ENCODE data around the gene ZBTB17. TPM values are rescaled to one million over a fixed set of nuclear protein-coding genes. Genes with fewer than 3 reads are reported as not detected.

Gene ZBTB17
- polyA plus RNA-seq, 1 donor from 2014 or later: 30.5 TPM

DNA sequence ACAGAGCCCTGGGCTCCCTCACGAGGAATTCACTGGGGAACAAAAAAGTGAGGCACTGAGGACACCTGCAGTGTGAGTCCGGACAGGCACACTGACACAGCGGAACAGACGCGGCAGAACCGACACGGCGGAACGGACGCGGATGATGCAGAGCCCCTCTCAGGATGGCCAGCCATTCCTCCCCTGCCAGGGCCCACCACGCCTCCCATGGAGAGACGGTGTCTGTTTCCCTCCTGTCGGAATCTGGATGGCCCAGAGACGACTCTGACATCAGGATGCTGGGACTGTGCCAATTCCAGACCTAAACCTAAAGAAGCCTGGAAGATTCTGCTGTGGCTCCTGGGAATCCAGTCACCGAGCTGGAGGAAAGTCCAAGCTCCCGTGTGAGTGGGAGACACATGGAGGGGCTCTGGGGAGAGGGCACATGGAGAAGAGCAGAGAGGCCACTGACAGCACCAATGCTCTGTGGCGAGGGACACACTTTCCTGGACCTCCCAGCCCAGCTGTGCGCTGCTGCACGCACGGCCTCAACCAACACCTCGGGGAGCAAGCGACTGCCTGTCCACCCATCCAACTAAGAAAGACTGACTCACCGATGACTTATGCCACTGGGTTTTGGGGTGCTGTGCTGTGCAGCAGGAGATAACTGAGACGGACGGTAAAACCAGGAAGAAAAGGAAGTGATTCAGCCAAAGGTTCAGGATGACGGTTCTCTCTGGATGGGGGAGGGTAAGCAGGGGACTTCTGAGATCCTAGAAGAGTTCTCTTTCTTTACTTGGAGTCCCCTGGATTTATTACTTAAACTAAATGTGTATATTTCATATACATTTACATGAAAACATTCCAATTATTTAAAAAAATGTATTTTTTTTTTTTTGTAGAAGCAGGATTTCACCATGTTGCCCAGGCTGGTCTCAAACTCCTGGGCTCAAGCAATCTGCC, 23.3 kb downstream of the ZBTB17 start:
- peaks cover 48 to 64% (median 50%) of the 10 kb centered on the region in 3 donors for H3K4me1 Mint-ChIP-seq
- no peak overlapping the region for H3K4me3 Mint-ChIP-seq
- H3K9me3 Mint-ChIP-seq: no peaks in the 10 kb centered on the region
- peaks cover 3% of the 10 kb centered on the region for H3K36me3 Mint-ChIP-seq
- H3K27me3 Mint-ChIP-seq: no peaks in the 10 kb centered on the region
- peak overlapping the region in 2 of 3 donors; percentile 89 to 97 for H3K27ac Mint-ChIP-seq

DNA sequence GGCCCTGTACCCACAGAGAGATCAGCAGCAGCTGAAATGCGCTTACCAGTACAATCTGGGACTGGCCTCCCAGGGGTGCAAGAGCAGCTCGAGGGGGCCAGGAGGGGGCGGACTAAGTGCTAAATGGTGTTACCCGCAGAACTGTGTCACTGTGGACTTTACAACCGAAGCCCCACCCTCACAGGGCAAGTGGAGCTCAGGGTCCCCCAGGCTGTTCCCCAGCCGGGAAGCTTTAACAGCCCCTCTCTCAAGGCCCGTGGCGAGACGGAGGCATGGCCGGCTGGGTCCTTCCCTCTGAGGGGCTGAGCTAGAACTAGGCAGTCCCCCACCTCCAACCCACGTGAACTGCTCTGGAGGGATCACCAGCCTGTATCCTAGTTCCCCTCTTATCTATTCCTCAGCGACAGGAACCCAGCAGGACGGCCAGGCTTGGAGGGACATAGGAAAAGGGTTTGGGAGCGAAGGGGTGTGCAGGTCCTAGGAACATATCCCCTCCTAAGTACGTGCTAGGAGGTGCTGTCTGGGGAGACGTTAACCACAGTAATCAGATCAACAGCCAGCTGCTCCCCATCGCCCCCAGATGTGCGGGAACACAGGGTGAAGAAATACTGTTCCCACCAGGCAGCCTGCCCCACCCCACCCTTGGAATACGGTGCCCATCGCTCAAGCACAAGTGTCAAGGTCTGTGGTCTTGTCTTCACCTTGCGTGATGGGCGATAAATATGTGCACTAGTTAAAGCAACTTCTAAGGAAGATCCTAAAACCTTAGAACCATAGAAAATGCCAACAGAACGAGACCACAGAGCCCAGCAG, 24.4 kb downstream of the ZBTB17 start:
- H3K4me1 Mint-ChIP-seq: peaks cover 41 to 63% (median 48%) of the 10 kb centered on the region in 3 donors
- no peaks in the 10 kb centered on the region for H3K27me3 Mint-ChIP-seq
- H3K27ac Mint-ChIP-seq: peak overlapping the region; percentile 39 to 99 (median 97)
- H3K36me3 Mint-ChIP-seq: peaks cover 5% of the 10 kb centered on the region
- peak overlapping the region in 2 of 4 donors; percentile 19 to 91 for H3K4me3 Mint-ChIP-seq
- no peaks in the 10 kb centered on the region for H3K9me3 Mint-ChIP-seq

- Mint-ChIP-seq H3K4me1 (peaks cover 40 to 60% (median 45%) of the 10 kb centered on the region in 3 donors), H3K4me3 (peak overlapping the region in 3 of 4 donors; percentile 43 to 91 (median 82)), H3K9me3 (no peaks in the 10 kb centered on the region), H3K27me3 (no peaks in the 10 kb centered on the region), H3K36me3 (peaks cover 5% of the 10 kb centered on the region), H3K27ac (peak overlapping the region; percentile 96 to 99 (median 97))
These were observed 25.1 kb downstream of the ZBTB17 start for GRCh38 chr1:15950763-15951295.

DNA sequence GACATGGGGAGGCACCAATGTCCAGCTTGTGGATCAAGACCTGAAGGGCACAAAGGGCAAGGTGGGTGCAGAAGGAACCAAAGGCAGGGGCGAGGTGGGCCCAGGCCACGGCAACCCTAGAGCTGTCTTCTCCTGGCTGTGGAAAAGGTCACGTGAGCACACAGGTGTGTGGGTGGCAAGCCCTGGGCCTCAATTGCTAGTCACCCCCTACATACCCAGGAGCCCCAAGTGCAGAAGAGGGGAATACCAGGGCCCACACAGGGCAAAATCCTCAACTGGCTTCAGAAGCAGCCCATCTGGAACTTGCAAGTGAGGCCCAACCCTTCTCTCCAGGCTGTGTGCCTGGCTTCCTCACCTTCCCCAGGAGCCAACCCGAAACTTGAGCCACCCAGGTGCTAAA, 25.6 kb downstream of the ZBTB17 start:
- H3K4me3 Mint-ChIP-seq: peak overlapping the region in 3 of 4 donors; percentile 43 to 91 (median 82)
- H3K27ac Mint-ChIP-seq: peak overlapping the region; percentile 96 to 99 (median 97)
- no peaks in the 10 kb centered on the region for H3K27me3 Mint-ChIP-seq
- H3K36me3 Mint-ChIP-seq: peaks cover 4% of the 10 kb centered on the region
- no peaks in the 10 kb centered on the region for H3K9me3 Mint-ChIP-seq
- peaks cover 40 to 60% (median 43%) of the 10 kb centered on the region in 3 donors for H3K4me1 Mint-ChIP-seq

DNA sequence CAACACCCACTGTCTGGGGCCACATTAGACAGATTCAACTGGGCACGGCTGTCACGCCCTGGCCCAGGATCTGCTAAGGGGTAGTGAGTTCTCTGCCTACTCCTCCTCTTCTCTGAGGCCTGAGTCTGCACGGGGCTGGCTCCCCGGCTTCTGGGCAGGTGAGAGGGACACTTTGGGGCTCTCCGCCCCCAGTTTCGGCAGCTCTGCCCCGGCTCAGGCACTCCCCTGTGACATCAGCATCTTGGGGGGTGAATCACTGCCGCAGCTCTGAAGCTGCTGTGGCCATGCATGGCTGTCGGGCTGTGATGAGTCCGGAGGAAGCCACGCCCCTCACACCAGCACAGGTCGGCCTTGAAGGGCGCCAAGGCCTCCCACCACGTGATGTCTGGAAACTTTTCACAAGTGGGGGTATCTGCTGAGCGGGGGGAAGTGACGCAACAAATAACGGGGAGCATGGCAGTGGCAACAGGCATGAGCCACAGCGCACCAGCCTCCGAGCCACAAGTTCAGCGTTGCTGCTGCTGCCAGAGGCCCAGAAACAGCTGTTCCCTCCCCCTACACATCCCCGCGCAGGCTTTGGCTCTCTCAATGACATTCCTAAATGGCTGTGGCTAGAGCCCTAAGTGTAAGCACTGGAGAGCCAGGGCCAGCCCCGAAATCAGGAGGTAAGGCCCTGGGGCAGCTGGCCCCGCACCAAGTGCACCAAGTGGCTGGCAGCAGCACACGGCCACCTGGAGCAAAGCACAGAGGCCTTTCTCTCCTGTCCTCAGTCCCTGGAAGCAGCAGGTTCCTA, 26.3 kb downstream of the ZBTB17 start:
- Mint-ChIP-seq H3K27ac (peak overlapping the region; percentile 96 to 99 (median 97)), H3K36me3 (peaks cover 3% of the 10 kb centered on the region), H3K9me3 (no peaks in the 10 kb centered on the region), H3K27me3 (no peaks in the 10 kb centered on the region), H3K4me3 (peak overlapping the region; percentile 60 to 91 (median 86)), H3K4me1 (peaks cover 40 to 58% (median 43%) of the 10 kb centered on the region in 3 donors)

DNA sequence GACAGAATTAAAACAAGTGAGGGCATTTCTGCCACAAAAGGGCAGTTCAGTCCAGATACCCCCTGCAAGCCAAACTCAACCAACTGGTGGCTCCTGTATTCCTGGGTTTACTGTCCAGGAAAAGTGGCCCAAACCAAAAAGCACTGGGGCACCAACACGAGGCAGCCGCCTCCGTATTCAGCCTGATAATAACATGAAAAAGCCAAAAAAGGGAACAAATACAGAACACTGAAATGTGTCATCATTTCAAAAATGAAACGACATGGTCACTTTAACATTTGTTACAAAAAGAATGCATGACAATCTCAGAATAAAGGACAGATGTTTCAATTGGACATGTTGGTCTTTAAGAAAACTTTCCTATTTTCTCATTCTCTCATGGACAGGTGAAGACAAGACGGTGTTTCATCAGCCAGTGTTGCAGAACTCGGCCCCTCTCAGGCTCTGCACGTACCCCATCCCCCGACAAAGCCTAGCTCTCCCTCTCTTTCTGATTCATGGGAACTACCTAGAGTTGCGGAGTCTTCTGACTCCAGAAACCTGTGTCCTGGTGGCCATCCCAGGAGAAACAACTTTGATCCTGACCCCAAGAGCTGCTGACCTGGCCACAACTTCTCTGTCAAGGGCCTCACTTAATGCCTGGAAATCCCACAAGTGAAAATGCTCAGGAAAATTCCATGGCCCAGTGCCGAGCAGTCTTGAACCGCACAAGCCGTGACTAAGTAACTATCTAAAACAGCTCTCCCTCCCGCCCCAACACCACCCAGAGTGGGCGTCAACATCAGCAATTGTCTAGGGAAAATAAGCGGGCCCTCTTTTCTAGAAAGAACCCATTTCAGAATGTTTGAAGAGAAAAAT, 27.1 kb downstream of the ZBTB17 start:
- Mint-ChIP-seq H3K36me3 (peaks cover 3% of the 10 kb centered on the region), H3K9me3 (no peaks in the 10 kb centered on the region), H3K4me3 (peak overlapping the region; percentile 60 to 91 (median 86)), H3K27ac (peak overlapping the region; percentile 96 to 99 (median 97)), H3K4me1 (peaks cover 40 to 55% (median 43%) of the 10 kb centered on the region in 3 donors), H3K27me3 (no peaks in the 10 kb centered on the region)

DNA sequence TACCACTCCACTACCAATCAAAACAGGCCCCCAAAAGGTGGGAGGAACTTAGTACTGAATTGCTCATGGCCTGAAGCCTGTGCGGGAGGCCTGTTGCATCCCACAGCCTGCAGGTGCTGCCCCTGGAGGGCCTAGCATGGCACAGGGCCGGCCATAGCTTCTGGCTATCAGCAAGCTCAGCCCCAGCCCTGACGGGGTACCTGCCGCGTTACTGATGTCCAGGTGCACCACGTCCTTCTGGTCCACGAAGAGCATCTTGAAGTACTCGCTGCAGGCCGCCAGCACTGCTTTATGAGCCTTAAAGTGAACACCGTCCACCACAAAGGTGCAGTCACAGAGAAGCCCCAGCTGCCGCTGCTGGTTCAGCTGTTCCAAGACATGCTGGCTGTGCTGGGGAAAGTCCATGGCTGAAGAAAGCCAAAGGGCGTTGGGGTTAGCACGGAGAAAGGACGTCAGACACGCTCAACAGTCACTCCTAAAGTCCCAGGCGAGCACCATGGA, 27.8 kb downstream of the ZBTB17 start:
- peak overlapping the region; percentile 96 to 99 (median 97) for H3K27ac Mint-ChIP-seq
- no peaks in the 10 kb centered on the region for H3K9me3 Mint-ChIP-seq
- H3K4me1 Mint-ChIP-seq: peaks cover 40 to 52% (median 43%) of the 10 kb centered on the region in 3 donors
- H3K27me3 Mint-ChIP-seq: no peaks in the 10 kb centered on the region
- peaks cover 3% of the 10 kb centered on the region for H3K36me3 Mint-ChIP-seq
- H3K4me3 Mint-ChIP-seq: peak overlapping the region; percentile 60 to 91 (median 86)

- Mint-ChIP-seq H3K27ac (peak overlapping the region; percentile 96 to 99 (median 97)), H3K4me1 (peaks cover 40 to 49% (median 41%) of the 10 kb centered on the region in 3 donors), H3K9me3 (no peaks in the 10 kb centered on the region), H3K4me3 (peak overlapping the region; percentile 41 to 91 (median 84)), H3K36me3 (peaks cover 3% of the 10 kb centered on the region), H3K27me3 (no peaks in the 10 kb centered on the region)
These were observed 28.4 kb downstream of the ZBTB17 start for GRCh38 chr1:15947382-15948090.

DNA sequence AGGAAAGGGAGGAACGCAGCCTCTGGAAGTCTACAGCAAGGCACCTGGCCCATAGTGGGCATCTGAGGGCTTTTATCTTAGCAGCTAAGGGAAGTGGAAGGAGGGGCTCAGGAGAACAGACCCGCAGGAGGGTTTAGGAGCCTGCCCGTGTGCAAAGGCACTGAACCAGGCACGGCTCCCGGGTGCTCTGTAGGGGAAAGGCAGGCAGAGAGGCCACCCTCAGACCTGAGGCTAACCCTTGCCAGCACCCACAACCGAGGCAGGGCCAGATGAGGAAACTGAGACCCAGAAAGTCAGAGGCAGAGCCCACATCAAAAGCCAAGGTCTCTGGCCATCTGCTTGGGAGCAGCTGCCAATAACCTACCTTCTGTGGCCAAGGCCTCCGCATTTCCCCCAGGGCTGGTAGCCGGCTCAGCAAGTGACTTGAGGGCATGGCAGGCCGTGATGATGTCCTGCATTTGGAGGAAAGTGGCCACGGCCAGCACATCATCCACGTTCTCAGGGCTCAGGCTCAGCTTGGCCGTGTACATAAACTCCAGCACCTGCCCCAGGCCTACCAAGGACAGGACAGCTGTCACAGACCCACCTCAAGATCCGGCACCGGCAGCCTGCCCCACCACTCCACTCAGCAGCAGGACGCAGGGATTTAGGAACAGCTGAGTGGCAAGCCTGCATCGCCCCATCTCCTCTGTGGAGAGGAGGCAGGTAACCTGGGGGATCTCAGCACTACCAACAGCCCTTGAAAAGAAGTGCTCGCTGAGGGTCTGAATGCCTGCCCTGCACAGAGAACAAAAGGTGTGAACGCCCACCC, 29.1 kb downstream of the ZBTB17 start:
- Mint-ChIP-seq H3K27me3 (no peaks in the 10 kb centered on the region), H3K4me1 (peaks cover 37 to 43% (median 40%) of the 10 kb centered on the region in 3 donors), H3K36me3 (peaks cover 3% of the 10 kb centered on the region), H3K27ac (peak overlapping the region; percentile 39 to 73 (median 67)), H3K9me3 (no peaks in the 10 kb centered on the region), H3K4me3 (peak overlapping the region in 2 of 4 donors; percentile 49 to 68)

GRCh38 chr1:15945832-15946448, 30.0 kb downstream of the ZBTB17 start:
- H3K36me3 Mint-ChIP-seq: peaks cover 3% of the 10 kb centered on the region

DNA sequence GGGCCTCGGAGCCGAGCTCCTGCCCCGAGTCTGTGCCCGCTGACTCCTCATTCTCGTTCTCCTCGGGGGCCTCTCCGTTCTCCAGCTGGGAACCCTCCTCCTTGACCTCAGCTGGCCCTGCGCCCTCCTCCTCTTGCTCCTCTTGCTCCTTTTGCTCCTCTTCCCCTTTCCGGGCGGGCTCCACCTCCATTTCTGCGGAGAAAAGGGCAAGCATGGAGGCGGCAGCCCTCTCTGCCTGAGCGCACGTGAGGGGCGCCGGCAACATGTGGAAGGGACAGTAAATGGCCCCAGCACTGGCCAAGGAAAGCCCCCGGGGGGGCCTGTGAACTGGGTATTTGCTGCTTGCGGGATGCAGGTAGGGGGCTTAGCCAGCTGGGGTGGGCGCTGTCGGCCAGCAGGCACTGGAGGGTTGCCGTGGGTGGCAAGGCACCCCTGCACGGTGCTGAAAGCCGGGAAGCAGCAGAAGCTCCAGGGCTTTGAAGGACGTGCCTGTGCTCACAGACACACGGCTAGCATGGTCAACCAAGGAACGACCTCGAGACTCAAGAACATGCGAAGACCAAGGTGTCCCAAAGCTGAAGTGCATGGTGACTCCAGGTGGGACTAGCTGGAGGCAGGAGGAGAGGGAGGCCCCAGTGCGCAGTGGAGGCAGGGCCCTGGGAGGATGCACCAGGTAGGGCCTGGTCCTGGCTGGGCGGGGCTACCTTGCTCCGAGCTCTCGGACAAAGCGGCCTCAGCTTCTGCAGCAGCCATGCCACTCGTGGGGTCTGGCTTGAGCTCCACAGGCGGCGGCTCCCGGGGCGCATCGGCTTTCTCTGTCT, 30.7 kb downstream of the ZBTB17 start:
- H3K27ac Mint-ChIP-seq: no peak overlapping the region
- peaks cover 25 to 28% (median 28%) of the 10 kb centered on the region in 3 donors for H3K4me1 Mint-ChIP-seq
- H3K4me3 Mint-ChIP-seq: no peak overlapping the region
- no peaks in the 10 kb centered on the region for H3K9me3 Mint-ChIP-seq
- peaks cover 3% of the 10 kb centered on the region for H3K36me3 Mint-ChIP-seq
- H3K27me3 Mint-ChIP-seq: no peaks in the 10 kb centered on the region

More at GRCh38 chr1:15945832-15946448, 30.0 kb downstream of the ZBTB17 start:
- peaks cover 32 to 35% (median 32%) of the 10 kb centered on the region in 3 donors for H3K4me1 Mint-ChIP-seq
- H3K27ac Mint-ChIP-seq: peak overlapping the region in 2 of 3 donors; percentile 39 to 73
- no peaks in the 10 kb centered on the region for H3K9me3 Mint-ChIP-seq
- H3K27me3 Mint-ChIP-seq: no peaks in the 10 kb centered on the region
- H3K4me3 Mint-ChIP-seq: peak overlapping the region in 1 of 4 donors; percentile 68
